ENCODE results near the gene ARL6IP6.

- TF ChIP-seq, protein P1, sequence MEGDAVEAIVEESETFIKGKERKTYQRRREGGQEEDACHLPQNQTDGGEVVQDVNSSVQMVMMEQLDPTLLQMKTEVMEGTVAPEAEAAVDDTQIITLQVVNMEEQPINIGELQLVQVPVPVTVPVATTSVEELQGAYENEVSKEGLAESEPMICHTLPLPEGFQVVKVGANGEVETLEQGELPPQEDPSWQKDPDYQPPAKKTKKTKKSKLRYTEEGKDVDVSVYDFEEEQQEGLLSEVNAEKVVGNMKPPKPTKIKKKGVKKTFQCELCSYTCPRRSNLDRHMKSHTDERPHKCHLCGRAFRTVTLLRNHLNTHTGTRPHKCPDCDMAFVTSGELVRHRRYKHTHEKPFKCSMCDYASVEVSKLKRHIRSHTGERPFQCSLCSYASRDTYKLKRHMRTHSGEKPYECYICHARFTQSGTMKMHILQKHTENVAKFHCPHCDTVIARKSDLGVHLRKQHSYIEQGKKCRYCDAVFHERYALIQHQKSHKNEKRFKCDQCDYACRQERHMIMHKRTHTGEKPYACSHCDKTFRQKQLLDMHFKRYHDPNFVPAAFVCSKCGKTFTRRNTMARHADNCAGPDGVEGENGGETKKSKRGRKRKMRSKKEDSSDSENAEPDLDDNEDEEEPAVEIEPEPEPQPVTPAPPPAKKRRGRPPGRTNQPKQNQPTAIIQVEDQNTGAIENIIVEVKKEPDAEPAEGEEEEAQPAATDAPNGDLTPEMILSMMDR (IDR thresholded peaks at IDR 0.05; ENCODE audit: insufficient read depth, low read depth, low read length), result no peak
- TF ChIP-seq EZH2 (IDR thresholded peaks at IDR 0.05; ENCODE audit: insufficient read depth, low read length), result no peak
These were observed 73.6 kb downstream of the ARL6IP6 start for GRCh38 chr2:152791979-152792378.
